Psoas muscle (tissue), 8 donors: Measurements from ENCODE around the gene MAML3. TPM values are rescaled to one million over a fixed set of nuclear protein-coding genes. Genes with fewer than 3 reads are reported as not detected.

Experiments
- ATAC-seq, 4 donors: fragments of 200-7000 bp; cut with Tn5 transposase; one replicate each; pipeline ENCODE4 v1.9.1; 2020; ENCODE audit warnings: moderate library complexity in 3 of 4, mild to moderate bottlenecking in 2 of 4
- DNase-seq, 2 donors: peaks; one replicate each; pipeline ENCODE4 v3.0.0-alpha.2; 2020
- H3K27ac ChIP-seq: fragments of 200-600 bp; one replicate; pipeline ENCODE4 v1.8.0; 2022
- H3K27me3 ChIP-seq, 3 donors: fragments of 200-600 bp in 1 of 3; one replicate each; pipeline versions ENCODE4 v1.6.1 to v1.8.0; 2013 to 2022; ENCODE audit warnings: low read length in 2 of 3, mild to moderate bottlenecking in 2 of 3, moderate library complexity in 1 of 3; ENCODE audit not compliant: insufficient read depth in 3 of 3
- H3K36me3 ChIP-seq, 2 donors: fragments of 200-600 bp in 1 of 2; one replicate each; pipeline versions ENCODE4 v1.6.1 to v1.8.0; 2013 to 2022; ENCODE audit warnings: low read depth in 1 of 2, mild to moderate bottlenecking in 1 of 2, moderate library complexity in 1 of 2; ENCODE audit not compliant: insufficient read depth in 1 of 2
- H3K4me1 ChIP-seq: fragments of 200-600 bp; one replicate; pipeline ENCODE4 v1.8.0; 2022
- H3K4me3 ChIP-seq: fragments of 200-600 bp; one replicate; pipeline ENCODE4 v1.8.0; 2022; ENCODE audit warnings: mild to moderate bottlenecking
- H3K9me3 ChIP-seq: fragments of 200-600 bp; one replicate; pipeline ENCODE4 v1.8.0; 2022
- CTCF ChIP-seq: fragments of 200-600 bp; IDR thresholded peaks from one replicate; pipeline ENCODE4 v1.8.0; 2022; ENCODE audit warnings: antibody characterized with exemption
- WGBS, 3 donors: extraction: QIAGEN DNeasy Blood & Tissue Kit; methylation state at CpG; one replicate each; pipeline versions ENCODE4 v1.1.6 to v1.1.7; 2013; 5-methylcytosine and 5-hydroxymethylcytosine counted together
- intact Hi-C, 2 donors: fragments of 100-400 bp; cut with DNase I; formaldehyde crosslinking; loops; one replicate each; pipeline versions ENCODE4 v1.11.0 to v1.14.2; 2022
- polyA plus RNA-seq, 3 donors: library from polyadenylated mRNA; stranded (reverse); fragments of 200-250 nt; gene quantifications; one replicate each; pipeline ENCODE4 v1.2.3, GENCODE V29; 2013
- total RNA-seq, 4 donors: library from RNA; stranded (reverse); fragmentation: NEBNext Ultra II Directional in 2 of 4; extraction: Animal tissue kit (Norgen Biotek cat#: 25700) in 2 of 4; gene quantifications; one replicate each; pipeline versions ENCODE4 v1.2.1 to v1.2.4, GENCODE V29; 2021 to 2023
- donor health status: healthy with polysubstance abuse.
- donor health status: DM: no; HTN: no; CAD: no; lungs with moderate emphysema.
- donor health status: Bipolar disorder and iron deficiency.
- donor health status: healthy.
- donor health status: DM: yes; HTN: yes; CAD: no.
- donor health status: DM: no; HTN: no; CAD: no.
- donor health status: DM: no; HTN: no; CAD: no.
- donor health status: DM: yes; HTN: yes; CAD: no.

Gene MAML3
- total and polyA plus RNA-seq, 7 donors = 0.43 to 2.7 (median 0.74) TPM

- 81 to 85% (median 81%) methylated on average over 5 of the region's 5 CpGs for WGBS, 3 donors
- no peak for TF ChIP-seq CTCF
- Histone ChIP-seq H3K9me3 (no peaks in the 10 kb centered on the region), H3K27ac (no peak overlapping the region), H3K4me1 (peaks cover 9% of the 10 kb centered on the region), H3K36me3 (no peaks in the 10 kb centered on the region), H3K4me3 (no peak overlapping the region), H3K27me3 (peaks cover 0 to 1% (median 0%) of the 10 kb centered on the region in 3 donors)
- DNase-seq (no peak), ATAC-seq (no peak)
- intact Hi-C loops = no loop called here
Measured at GRCh38 chr4:139880841-139881240, 273.1 kb downstream of the MAML3 start.

- DNase-seq = no peak
- H3K4me1 ChIP-seq = peaks cover 12% of the 10 kb centered on the region
- H3K27me3 ChIP-seq = peaks cover 0 to 1% (median 0%) of the 10 kb centered on the region in 3 donors
- ATAC-seq = no peak
- no peak overlapping the region for H3K4me3 ChIP-seq
- no peaks in the 10 kb centered on the region for H3K9me3 ChIP-seq
- TF ChIP-seq CTCF = no peak
- no peaks in the 10 kb centered on the region for H3K36me3 ChIP-seq
- intact Hi-C loops = no loop called here
- no peak overlapping the region for H3K27ac ChIP-seq
- WGBS, 3 donors = 81 to 92% (median 84%) methylated on average over 9 of the region's 9 CpGs
Measured at GRCh38 chr4:139878050-139878449, 275.9 kb downstream of the MAML3 start.

GRCh38 chr4:139876337-139876941 is 277.5 kb downstream of the MAML3 start:
- Histone ChIP-seq H3K27me3 (peaks cover 0 to 1% (median 0%) of the 10 kb centered on the region in 3 donors), H3K9me3 (no peaks in the 10 kb centered on the region), H3K4me3 (no peak overlapping the region), H3K4me1 (peaks cover 12% of the 10 kb centered on the region), H3K36me3 (no peaks in the 10 kb centered on the region), H3K27ac (no peak overlapping the region)
- 63 to 68% (median 64%) methylated on average over 5 of the region's 5 CpGs for WGBS, 3 donors
- TF ChIP-seq CTCF = no peak
- ATAC-seq (peak; percentile 45 to 54 (median 47)), DNase-seq (no peak)
- intact Hi-C loops = no loop called here

- H3K9me3 ChIP-seq = no peaks in the 10 kb centered on the region
- ATAC-seq (peak; percentile 66 to 93 (median 80)), DNase-seq (no peak)
- peaks cover 0 to 1% (median 0%) of the 10 kb centered on the region in 3 donors for H3K27me3 ChIP-seq
- H3K27ac ChIP-seq = peak overlapping the region; percentile 4
- H3K36me3 ChIP-seq = no peaks in the 10 kb centered on the region
- no peak for TF ChIP-seq CTCF
- 44 to 60% (median 48%) methylated on average over 6 of the region's 6 CpGs for WGBS, 3 donors
- intact Hi-C loops = no loop called here
- peaks cover 12% of the 10 kb centered on the region for H3K4me1 ChIP-seq
- no peak overlapping the region for H3K4me3 ChIP-seq
Measured at GRCh38 chr4:139875411-139875825, 278.6 kb downstream of the MAML3 start.
